HG02981 (cell line): Measurements from ENCODE around the gene FBXO21.

Source experiments
- ATAC-seq: cut with Tn5 transposase; IDR thresholded peaks from one replicate; pipeline ENCODE4 v1.9.1; 2021; ENCODE audit warnings: mild to moderate bottlenecking, moderate library complexity; ENCODE audit not compliant: unreplicated experiment

Gene FBXO21

DNA sequence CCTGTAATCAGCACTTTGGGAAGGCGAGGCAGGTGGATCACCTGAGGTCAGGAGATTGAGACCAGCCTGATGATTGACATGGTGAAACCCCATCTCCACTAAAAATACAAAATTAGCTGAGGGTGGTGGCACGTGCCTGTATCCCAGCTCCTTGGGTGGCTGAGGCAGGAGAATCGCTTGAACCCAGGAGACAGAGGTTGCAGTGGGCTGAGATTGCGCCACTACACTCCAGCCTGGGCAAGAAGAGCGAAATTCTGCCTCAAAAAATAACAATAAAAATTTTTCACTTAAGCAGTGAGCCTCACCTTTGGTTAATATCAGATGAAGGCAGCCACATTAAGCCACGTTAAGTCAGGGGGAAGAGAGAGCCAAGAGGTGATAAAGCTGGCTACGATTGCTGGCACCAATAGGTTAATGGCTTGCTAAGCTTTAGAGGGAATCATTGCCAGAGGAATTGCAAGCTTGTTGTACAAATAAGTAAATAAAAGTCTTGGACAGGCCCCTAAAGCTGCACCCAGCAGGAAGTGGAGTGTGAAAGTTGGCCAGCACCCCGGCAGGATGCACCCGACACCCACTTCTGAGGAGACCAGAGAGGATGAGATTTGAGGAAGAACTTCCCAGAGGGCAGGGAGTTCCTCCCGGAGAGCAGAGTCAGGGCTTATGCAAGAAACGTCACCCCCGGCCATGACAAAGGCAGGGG, 49.7 kb downstream of the FBXO21 start:
- no peak for ATAC-seq

DNA sequence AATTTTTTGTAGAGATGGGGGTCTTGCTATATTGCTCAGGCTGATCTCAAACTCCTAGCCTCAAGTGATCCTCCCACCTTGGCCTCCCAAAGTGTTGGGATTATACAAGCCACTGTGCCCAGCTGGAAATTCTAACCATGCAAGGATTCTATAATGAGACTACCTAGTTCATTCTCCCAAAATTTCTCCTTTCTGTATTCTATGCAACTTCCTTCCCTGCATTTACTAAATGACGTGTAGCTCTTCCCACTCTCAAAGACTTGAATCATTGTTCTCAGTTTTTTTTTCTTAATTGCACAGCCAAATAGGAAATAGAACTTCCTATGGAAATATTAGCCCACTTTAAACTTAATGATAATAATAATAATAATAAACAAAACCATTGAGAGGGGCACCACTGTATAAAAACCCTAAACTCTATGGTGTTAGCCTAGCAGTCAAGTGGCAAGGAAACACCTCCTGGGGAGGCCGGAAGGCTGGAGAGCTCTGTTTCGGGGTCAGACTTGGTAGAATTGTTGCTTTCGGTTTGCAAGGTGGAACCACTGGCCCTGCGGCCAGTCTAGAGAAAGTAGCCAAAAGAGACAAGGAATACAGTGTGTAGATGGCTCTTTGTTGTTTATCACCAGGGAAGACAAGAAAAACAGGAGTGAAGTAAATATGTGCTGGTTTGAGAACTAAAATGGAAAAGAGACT, 51.1 kb downstream of the FBXO21 start:
- ATAC-seq: no peak

DNA sequence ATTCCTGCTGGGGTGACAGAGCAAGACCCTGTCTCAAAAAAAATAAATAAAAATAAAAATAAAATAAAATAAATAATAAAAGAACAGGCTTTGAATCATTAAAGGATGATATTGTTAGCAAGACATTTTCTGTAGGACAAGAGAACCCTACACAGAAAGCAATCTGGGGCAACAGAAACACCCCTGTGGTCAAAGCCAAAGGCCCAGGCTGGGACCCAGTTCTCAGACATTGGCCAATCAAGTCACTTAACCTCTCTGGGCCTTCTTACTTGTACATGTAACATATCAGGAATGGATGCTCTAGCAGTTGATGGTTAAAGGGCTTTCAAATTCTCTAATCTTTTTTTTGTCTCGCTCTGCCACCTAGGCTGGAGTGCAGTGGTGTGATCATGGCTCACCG, 55.5 kb downstream of the FBXO21 start:
- no peak for ATAC-seq

DNA sequence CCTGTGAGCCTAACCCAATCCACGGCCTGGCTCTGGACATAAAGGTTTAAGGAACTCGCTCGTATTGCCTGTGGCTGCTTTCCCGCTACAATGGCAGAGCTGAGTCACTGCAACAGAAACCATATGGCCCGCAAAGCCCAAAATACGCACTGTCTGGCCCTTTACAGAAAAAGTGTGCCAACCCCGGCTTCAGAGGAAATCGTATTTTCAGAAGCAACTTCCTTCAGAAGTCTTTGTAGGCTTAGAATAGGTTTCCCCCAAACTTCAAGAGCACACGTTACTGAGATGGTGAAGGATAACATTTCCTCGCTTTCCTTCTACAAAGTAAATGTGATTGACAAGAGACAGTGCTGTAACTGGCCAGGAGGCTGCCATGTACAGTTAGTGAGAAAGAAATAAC, 56.2 kb downstream of the FBXO21 start:
- no peak for ATAC-seq

DNA sequence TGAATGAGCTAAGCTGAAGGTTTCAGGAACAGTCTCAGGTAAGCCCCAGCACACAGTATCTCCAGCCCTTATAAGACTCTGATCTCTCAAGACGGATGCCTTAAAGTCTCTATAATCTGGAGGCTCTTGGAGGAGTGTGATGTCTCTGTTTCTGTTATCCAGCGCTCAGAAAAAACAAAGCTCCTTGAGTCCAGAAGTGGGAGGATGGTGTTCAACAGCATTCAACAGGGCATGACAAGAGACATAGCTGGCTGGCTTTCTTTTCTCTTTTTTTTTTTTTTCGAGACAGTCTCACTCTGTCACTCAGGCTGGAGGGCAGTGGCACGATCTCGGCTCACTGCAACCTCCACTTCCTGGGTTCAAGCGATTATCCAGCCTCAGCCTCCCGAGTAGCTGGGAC, 59.5 kb downstream of the FBXO21 start:
- ATAC-seq: no peak

DNA sequence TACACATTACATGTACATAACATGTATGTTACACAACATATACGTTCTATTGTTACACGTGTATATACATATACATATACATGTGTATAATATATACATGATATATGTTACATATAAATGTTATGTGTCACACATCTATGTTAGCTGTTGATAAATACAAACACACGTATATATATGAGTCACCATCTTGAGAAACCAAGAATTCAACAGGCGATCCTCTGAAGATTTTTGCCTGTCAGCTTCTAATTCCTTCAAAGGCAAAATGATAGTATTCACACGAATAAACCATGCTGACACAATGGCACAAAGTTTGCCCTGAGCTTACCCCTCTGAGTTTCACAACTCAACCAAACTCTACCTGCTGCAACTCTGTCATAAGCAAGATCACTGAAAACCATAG, 60.9 kb downstream of the FBXO21 start:
- ATAC-seq: no peak

DNA sequence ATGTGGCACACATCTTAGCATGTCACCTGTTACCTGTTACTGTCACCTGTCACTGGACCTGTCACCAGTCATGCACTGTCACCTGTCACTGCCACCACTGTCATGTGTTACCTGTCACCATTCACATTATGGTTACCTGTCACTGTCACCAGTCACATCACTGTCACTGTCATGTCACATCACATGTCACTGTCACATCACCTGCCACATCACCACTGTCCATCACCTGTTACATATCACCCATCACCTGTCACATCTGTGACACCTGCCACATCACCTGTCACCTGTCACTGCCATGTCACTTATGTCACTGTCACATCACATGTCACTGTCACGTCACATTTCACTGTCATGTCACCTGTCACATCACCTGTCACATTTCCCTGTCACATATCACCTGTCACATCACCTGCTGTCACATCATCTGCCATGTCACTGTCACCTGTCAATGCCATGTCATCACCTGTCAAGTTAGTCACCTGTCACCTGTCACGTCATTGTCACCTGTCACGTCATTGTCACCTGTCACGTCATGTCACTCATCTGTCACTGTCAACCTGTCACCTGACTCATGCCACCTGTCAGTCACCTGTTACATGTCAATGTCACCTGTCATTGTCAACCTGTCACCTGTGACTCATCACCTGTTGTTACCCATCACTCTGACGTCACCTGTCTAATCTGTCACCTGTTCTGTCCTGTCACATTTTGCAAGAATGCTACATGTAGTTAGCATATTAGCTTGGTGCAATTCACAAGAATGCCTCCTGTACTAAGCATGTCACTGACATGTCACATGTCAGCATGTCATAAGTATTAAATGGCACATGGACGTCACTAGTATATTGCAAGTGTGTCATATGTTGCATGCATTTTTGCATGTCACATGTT, 62.1 kb downstream of the FBXO21 start:
- ATAC-seq: no peak

DNA sequence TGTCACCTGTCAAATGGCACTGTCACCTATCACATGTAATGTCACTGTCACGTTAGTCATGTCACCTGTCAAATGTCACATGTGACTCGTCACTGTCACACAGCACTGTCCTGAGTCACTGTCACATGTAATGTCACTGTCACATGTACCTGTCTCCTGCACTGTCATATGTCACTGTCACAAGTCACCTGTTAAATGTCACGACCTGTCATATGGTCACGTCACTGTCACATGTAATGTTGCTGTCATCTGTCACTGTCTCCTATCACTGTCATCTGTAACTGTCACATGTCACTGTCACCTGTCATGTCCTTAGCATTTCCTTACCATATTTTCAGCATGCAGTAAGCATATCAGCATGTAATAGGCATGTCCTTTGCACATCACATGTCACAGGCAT, 63.9 kb downstream of the FBXO21 start:
- no peak for ATAC-seq

DNA sequence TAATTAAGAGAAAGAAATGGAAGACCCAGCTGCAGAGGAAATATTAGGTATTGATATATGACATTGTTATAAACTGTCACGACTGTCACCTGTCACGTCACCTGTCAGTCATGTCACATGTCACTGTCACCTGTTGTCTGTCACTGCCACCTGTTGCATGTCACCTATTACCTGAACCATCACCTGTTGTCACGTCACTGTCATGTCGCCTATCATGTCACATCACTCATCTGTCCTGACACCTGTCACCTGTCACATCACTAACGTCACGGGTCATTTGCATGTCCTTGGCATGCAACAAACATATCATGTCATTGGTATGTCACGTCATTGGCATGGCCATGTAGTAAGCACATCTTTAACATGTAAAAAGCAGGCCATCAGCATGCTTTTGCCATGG, 64.5 kb downstream of the FBXO21 start:
- ATAC-seq: no peak

DNA sequence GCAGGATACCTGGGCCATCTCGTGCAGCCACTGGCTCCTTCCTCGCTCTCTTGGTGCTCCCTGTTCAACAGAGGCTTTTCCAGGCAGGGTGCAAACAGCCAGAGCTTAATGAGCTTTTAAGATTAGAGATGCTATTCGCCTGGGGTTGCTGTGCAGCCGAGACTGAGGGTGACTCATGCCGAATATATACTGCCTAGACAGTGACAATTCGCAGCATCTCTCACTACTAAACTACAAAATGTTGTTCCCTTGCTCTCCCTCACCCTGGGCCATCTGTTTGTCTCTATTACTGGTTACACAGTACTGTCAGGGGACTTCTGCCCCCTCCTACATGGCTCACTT, 65.0 kb downstream of the FBXO21 start:
- no peak for ATAC-seq

DNA sequence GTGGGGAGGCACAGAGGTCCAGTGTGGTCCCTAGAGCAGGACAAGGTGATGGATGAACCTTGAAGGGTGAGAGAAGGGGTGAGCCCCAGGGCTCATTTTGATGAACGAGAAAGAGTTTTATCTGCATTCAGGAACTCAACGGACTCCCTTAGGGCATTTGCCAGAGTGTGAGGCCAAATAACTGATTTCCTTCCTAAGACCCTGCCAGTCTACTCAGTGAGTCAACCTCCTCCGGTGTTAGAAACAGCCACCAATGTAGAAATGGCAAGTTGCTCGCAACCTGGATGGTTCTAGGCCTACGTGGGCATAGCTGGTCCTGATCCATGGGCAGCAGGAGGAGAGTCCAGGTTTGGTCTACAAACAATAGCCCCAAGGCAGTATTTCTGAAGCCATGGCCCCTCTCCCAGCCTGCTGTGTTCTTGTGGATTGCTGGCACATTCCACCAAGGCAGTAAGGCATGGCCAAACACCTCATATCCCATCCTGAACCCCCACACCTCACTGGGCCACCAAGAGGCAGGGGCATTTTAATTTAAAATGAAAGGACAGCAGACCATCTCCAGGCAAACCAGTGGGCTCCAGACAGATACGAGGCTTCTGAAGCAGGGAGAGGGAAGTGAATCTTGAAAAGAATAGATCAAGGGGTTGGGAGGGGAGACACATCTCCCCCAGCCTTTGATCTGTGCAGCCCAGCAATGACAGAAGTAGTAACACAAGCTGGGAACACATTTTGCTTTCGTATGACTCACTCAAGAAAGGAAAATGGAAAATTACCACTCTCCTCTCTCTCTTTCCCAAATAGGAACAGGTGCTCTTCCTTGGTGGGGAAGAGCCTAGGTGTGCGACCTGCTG, 65.6 kb downstream of the FBXO21 start:
- ATAC-seq: no peak

DNA sequence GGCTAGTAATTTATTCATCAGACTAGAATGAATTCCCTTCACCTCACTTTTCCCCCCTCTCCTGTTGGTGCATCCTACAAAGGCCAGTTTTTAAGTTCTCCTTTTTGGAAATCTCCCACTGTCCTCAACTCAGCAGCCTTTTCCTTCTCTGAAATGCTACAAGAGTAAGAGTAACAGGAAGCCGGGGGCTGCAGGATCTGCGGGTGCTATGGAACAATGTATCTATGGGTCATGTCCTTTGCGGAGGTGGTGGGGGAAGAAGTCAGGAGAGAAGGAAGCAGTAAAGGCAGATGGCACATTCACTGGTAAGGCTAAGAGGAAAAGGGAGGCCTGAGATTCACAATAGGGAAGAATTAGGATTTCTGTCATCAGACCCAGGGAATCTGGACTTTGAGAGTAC, 68.8 kb downstream of the FBXO21 start:
- no peak for ATAC-seq

DNA sequence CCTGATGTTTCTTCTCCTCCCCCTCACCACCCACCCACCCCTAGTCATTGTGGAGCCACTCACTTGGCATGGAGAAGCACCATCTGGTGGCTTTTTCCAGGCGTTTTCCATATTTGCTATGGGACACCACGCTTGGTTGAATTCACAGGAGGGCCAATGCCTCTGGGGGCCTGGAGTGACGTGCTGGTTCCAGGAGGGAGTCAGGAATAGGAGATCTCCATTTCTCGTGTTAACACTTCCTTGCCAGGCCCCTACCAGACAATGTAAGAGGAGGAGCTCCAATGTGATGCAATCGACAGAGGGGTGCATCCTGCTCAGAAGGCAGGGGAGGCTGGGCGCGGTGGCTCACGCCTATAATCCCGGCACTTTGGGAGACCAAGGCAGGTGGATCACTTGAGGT, 69.5 kb downstream of the FBXO21 start:
- ATAC-seq: no peak

DNA sequence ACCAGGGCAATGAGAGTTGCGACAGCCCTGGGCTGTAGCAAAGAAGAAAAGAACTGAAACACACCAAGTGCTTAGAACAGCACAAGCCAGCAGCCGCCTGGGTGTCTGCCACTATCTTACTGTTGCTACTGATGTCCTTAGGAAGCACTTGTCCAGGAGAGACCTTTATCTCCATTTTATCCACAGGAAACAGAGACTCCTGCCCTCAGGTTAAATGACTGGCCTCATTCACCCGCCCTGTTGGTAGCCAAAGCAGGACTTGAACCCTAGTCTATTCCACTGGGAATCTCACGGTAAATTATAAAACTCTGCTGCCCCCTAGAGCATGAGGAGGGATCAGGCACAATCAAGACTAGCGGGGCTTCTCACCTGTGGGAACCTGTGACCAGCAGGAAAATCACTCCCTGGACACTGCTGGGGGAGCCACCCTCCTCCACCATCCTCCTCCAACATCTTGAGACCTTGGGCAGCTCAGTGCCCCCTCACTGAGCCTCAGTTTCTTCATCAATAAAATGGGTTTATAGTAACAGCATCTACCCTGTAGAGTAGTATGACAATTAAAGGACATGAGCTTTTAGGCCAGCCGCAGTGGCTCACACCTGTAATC, 70.6 kb downstream of the FBXO21 start:
- no peak for ATAC-seq

DNA sequence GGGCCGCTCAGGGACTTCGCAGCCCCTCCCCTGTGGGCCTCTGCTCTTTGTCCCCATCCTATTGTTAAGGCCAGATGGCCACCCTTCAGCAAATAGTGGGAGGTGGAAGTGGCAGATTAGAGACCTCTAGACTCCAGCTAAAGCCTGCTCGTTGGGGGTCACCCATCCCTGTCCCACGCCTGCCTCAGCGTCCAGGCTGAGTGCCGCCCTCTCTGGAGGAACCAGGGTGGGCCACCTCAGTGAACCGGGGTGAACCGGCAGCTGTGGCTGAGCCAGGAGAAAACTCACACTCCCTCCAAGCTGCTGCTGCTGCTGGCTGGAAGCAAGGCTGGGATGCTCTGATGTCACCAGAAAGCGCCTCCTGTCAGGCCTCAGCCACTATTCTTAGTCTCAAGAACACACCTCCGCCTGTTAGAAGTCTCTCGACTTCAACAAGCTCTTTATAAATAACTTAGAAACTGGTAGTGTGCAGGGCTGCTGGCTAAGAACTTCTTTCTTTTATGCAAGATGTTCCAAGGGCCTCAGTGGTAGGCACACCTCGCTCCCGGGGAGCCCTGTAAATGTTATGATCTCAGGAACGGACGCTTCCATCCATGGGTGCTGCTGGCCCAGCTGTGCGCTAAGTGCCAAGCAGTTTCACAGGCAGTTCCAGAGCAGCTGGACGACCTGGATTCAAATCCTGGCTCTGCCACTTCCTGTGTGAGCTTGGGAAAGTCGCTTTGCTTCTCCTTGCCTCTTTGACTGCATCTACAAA, 71.3 kb downstream of the FBXO21 start:
- ATAC-seq: no peak

DNA sequence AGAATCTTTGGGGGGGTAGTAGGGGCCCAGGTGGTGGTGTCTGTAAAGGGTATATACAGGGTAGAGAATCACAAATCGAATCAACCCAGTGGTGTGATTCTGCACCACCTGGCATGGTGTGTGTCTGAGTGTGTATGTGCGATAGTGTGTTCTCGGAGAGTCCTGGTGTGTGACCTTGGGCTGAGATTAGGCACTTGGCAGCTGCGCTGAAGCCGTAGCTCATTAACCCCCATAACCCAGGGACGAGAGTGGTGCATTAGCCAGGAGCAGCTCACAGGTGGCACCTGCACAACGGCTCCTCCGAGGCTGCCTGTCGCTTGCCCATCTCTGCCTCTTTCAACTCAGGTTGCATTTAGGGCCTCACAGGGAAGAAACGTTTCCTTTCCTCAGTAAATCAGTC, 75.5 kb downstream of the FBXO21 start:
- ATAC-seq: no peak

DNA sequence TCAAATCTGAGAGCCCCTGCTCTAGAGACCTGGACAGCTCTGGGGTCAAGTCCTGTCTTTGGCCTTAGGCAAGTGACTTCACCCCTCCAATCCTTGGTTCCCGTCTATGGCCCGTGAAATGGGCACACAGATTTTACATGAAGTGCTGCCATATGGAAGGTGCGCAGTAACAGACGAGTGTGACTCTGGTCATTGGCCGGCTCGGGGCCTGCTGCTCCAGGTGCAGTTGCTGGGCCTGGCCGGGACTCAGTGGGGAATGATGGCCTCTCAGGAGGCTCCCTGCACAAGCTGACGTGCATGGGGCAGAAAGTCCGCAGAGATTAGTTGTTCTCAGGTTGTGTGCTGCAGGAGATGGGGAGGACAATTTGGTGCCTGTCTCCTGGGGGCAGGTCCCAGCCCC, 77.0 kb downstream of the FBXO21 start:
- ATAC-seq: no peak

DNA sequence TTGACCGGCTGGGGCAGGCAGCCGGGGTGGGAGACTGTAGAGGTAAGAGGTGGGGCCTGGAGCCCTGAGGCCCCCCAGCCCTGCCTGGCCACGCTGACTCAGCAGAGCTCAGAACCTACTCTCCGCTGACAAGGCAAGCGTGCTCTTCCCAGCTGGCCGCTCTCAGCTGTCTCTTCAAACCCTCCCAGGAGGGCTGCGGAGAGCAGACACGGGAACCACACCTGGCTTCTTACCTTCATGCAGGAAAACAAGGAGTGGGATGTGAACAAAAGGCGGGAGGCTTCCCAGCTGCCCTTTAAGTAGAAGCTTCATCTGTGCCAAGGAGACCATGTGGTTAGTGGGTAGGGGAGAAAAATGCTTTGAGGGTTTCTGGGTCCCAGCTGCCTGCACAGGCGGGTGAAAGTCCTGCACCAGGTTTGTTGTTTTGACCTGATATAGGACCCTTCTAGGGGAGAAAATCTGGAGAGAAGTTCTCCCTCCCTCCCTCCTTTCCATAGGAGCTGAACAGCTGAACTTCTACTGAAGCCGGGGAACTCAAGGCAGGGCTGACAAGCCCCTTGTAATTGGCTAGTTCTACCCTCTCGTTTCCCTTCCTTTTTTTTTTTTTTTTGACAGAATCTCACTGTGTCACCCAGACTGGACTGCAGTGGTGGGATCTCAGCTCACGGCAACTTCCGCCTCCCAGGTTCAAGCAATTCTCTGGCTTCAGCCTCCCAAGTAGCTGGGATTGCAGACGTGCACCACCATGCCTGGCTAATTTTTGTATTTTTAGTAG, 78.3 kb downstream of the FBXO21 start:
- no peak for ATAC-seq

DNA sequence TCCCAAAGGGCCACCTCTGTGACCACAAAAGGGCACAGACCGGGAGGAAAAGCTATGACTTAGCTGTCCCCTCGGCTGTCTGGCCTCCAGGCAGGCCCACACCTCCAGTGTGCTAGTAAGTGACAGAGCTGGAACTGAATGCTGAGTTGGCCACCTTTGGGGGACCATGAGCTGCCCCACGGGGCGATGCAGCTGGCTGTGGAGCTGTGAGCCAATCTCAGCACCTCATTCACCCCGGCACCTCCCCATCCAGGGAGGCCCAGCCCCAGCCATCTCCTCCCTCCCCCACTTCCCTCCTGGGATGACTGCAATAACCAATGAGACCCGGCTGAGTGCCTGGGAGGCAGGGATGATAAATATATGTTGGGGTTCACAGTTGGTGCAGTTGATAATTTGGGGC, 78.9 kb downstream of the FBXO21 start:
- no peak for ATAC-seq
